GM23338 (cell line): ENCODE data around the gene SERF2. TPM values are rescaled to one million over a fixed set of nuclear protein-coding genes. Genes with fewer than 3 reads are reported as not detected.

Source experiments
- ATAC-seq: fragments of 200-7000 bp; cut with Tn5 transposase; 3 replicates; pipeline ENCODE4 v1.9.1; 2020
- DNase-seq: peaks from one replicate; pipeline ENCODE4 v3.0.0-alpha.2; 2015; ENCODE audit warnings: low spot score
- H2AFZ ChIP-seq: fragments of 200-600 bp; sonication (generic); 2 replicates; pipeline ENCODE4 v1.8.0; 2016; ENCODE audit warnings: antibody characterized with exemption, mild to moderate bottlenecking, moderate library complexity
- H3F3A ChIP-seq: fragments of 200-600 bp; sonication (generic); replicated peaks from 2 replicates; pipeline ENCODE4 v1.8.0; 2017; ENCODE audit warnings: antibody characterized with exemption, mixed run types, low read depth
- H3K27ac ChIP-seq: fragments of 200-600 bp; sonication (generic); 2 replicates; pipeline ENCODE4 v1.6.1; 2016; ENCODE audit warnings: low read depth
- H3K27me3 ChIP-seq: fragments of 200-600 bp; sonication (generic); 2 replicates; pipeline ENCODE4 v1.8.0; 2016; ENCODE audit warnings: mild to moderate bottlenecking, mixed run types, moderate library complexity; ENCODE audit not compliant: insufficient read depth
- H3K36me3 ChIP-seq: fragments of 200-600 bp; sonication (generic); 2 replicates; pipeline ENCODE4 v1.8.0; 2016; ENCODE audit warnings: mild to moderate bottlenecking; ENCODE audit not compliant: insufficient read depth
- H3K4me1 ChIP-seq: fragments of 200-600 bp; sonication (generic); 2 replicates; pipeline ENCODE4 v1.8.0; 2016; ENCODE audit warnings: mild to moderate bottlenecking, moderate library complexity; ENCODE audit not compliant: insufficient read depth
- H3K4me2 ChIP-seq: fragments of 200-600 bp; sonication (generic); 2 replicates; pipeline ENCODE4 v1.7.1; 2017; ENCODE audit warnings: mixed run types
- H3K4me3 ChIP-seq: fragments of 200-600 bp; sonication (generic); 2 replicates; pipeline ENCODE4 v1.6.1; 2016; ENCODE audit warnings: mixed run types
- H3K79me2 ChIP-seq: fragments of 200-600 bp; sonication (generic); replicated peaks from 2 replicates; pipeline ENCODE4 v1.8.0; 2017; ENCODE audit warnings: mild to moderate bottlenecking; ENCODE audit not compliant: insufficient read depth
- H3K9me2 ChIP-seq: fragments of 200-600 bp; sonication (generic); 2 replicates; pipeline ENCODE4 v1.8.0; 2017; ENCODE audit not compliant: insufficient read depth
- H4K20me1 ChIP-seq: fragments of 200-600 bp; sonication (generic); replicated peaks from 2 replicates; pipeline ENCODE4 v1.8.0; 2017; ENCODE audit warnings: mild to moderate bottlenecking; ENCODE audit not compliant: insufficient read depth
- H3K27ac Mint-ChIP-seq: 2 replicates; pipeline ENCODE4 v1.8.0; 2020; ENCODE audit warnings: inconsistent platforms, mild to moderate bottlenecking, moderate library complexity, mixed read lengths
- H3K27me3 Mint-ChIP-seq: 3 replicates; pipeline ENCODE4 v1.8.0; 2022; ENCODE audit warnings: low read depth, mild to moderate bottlenecking, moderate library complexity, mixed read lengths, inconsistent platforms; ENCODE audit not compliant: insufficient read depth, poor library complexity
- H3K36me3 Mint-ChIP-seq: 3 replicates; pipeline ENCODE4 v1.8.0; 2021; ENCODE audit warnings: low read depth, mild to moderate bottlenecking, inconsistent platforms, moderate library complexity, mixed read lengths
- H3K4me1 Mint-ChIP-seq: 3 replicates; pipeline ENCODE4 v1.8.0; 2020; ENCODE audit warnings: mild to moderate bottlenecking, inconsistent platforms, mixed read lengths
- H3K4me3 Mint-ChIP-seq: 3 replicates; pipeline ENCODE4 v1.8.0; 2021; ENCODE audit warnings: moderate library complexity, mild to moderate bottlenecking, inconsistent platforms, mixed read lengths
- H3K9me3 Mint-ChIP-seq: 3 replicates; pipeline ENCODE4 v1.8.0; 2020; ENCODE audit warnings: moderate library complexity, mild to moderate bottlenecking, inconsistent platforms, mixed read lengths
- CREB1 ChIP-seq: fragments of 250-450 bp; sonication (Bioruptor Pico); IDR thresholded peaks from 2 replicates; pipeline ENCODE4 v1.5.0; 2020; ENCODE audit warnings: low read depth, mild to moderate bottlenecking, moderate library complexity
- EZH2 ChIP-seq: fragments of 200-600 bp; sonication (generic); IDR thresholded peaks from one replicate; pipeline ENCODE4 v1.8.0; 2017; ENCODE audit warnings: antibody characterized with exemption, mild to moderate bottlenecking, low read depth; ENCODE audit not compliant: unreplicated experiment
- EZH2phosphoT487 ChIP-seq: fragments of 200-600 bp; sonication (generic); IDR thresholded peaks from one replicate; pipeline ENCODE4 v1.8.1; 2018; ENCODE audit warnings: antibody characterized with exemption; ENCODE audit not compliant: unreplicated experiment
- JUNB ChIP-seq: IDR thresholded peaks from one replicate; pipeline ENCODE4 v1.6.1; 2016; ENCODE audit warnings: antibody characterized with exemption; ENCODE audit not compliant: unreplicated experiment
- NANOG ChIP-seq: IDR thresholded peaks from 2 replicates; pipeline ENCODE4 v1.6.1; 2016; ENCODE audit warnings: antibody characterized with exemption, borderline replicate concordance
- POLR2AphosphoS5 ChIP-seq: IDR thresholded peaks from 2 replicates; pipeline ENCODE4 v1.6.1; 2016; ENCODE audit warnings: antibody characterized with exemption, low read depth
- STAT1 ChIP-seq: IDR thresholded peaks from one replicate; pipeline ENCODE4 v1.6.1; 2016; ENCODE audit warnings: antibody characterized with exemption; ENCODE audit not compliant: unreplicated experiment
- ZNF114 ChIP-seq: fragments of 250-450 bp; sonication (Bioruptor Pico); IDR thresholded peaks from 2 replicates; pipeline ENCODE4 v1.5.0; 2020; ENCODE audit warnings: mild to moderate bottlenecking, moderate library complexity
- ZNF331 ChIP-seq: fragments of 250-450 bp; sonication (Bioruptor Pico); IDR thresholded peaks from 2 replicates; pipeline ENCODE4 v1.5.0; 2020; ENCODE audit warnings: low read depth, mild to moderate bottlenecking, moderate library complexity
- polyA plus RNA-seq: library from polyadenylated mRNA; unstranded; fragments of >200 nt; fragmentation: Nextera tagmentation; extraction: Ambion mirVana; gene quantifications from 2 replicates; pipeline ENCODE4 v1.2.1, GENCODE V29; 2016
- total RNA-seq: library from RNA; depleted of rRNA; stranded (reverse); fragments of >200 nt; shearing (Covaris generic); gene quantifications from 2 replicates; pipeline ENCODE4 v1.2.3, GENCODE V29; 2014
- TF ChIP-seq, protein P1 (sequence below), 2 experiments: fragments of 200-600 bp in 1 of 2; sonication (generic) in 1 of 2; conservative IDR thresholded peaks; 2 replicates each; pipeline versions ENCODE4 v1.5.1 to v1.6.1; 2016 to 2017; ENCODE audit warnings: antibody characterized with exemption in 2 of 2, low read depth in 2 of 2, mild to moderate bottlenecking in 2 of 2, moderate library complexity in 1 of 2
- TF ChIP-seq, protein P2 (sequence below): IDR thresholded peaks from one replicate; pipeline ENCODE4 v1.6.1; 2018; ENCODE audit warnings: antibody characterized with exemption; ENCODE audit not compliant: unreplicated experiment
- TF ChIP-seq, protein P3 (sequence below): IDR thresholded peaks from 2 replicates; pipeline ENCODE4 v1.6.1; 2016; ENCODE audit warnings: antibody characterized with exemption

The SERF2 gene
- total and polyA plus RNA-seq, 2 experiments from 2014 or later, result 460 to 2,602 TPM

DNA sequence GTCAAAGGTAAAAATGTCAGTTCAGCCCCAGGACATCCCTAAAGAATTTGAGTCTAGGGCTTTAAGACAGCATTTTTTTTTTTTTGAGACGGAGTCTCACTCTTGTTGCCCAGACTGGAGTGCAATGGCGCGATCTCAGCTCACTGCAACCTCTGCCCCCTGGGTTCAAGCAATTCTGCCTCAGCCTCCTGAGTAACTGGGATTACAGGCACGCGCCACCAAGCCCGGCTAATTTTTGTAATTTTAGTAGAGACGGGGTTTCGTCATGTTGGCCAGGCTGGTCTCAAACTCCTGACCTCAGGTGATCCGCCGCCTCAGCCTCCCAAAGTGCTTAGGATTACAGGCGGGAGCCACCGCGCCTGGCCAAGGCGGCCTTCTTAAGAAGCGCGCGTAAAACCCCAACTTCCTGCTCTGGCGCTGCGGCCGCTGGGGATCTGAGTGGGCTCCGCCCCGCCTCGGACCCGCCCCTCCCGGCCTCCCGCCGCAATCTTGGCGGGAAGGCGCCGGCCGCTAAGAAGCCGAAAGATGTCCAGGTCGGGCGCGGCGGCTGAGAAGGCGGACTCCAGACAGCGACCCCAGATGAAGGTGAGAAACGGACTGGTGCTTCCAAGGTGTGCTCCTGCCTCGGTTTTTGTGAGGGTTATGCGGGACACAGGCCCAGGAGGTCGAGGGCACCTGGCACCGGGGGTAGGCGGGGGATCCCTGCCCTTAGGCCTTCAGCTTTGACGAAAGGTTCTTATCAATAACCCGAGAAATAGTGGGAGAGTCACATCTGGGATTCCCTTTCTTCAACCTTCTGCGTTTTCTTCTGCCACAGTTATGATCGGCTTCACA, 34.6 kb downstream of the SERF2 start, which contains the start of gene WDR76:
TSS of gene WDR76 (plus strand) at position 495 of the 834 bp plus-strand sequence. CDS start at position 526, 31 bp downstream.
- H3K27me3 ChIP-seq, result peaks cover 15% of the 10 kb centered on the region
- peaks cover 28% of the 10 kb centered on the region for H3K36me3 Mint-ChIP-seq
- ATAC-seq (peak; percentile 84), DNase-seq (peak; percentile 97)
- no peaks in the 10 kb centered on the region for H3K4me1 ChIP-seq
- peak within 1 kb of the TSS; percentile 83 for H3K4me3 Mint-ChIP-seq
- H3K4me2 ChIP-seq, result peak within 1 kb of the TSS; percentile 89
- peaks cover 27% of the 10 kb centered on the region for H3K27me3 Mint-ChIP-seq
- peak within 1 kb of the TSS; percentile 69 for H3K4me3 ChIP-seq
- peaks cover 23% of the 10 kb centered on the region for H3K9me3 Mint-ChIP-seq
- no peak within 1 kb of the TSS for H3K27ac Mint-ChIP-seq
- H2AFZ ChIP-seq, result peak within 1 kb of the TSS; percentile 99
- H4K20me1 ChIP-seq, result peaks cover 7% of the 10 kb centered on the region; the same call in 1 of the 2 replicates
- peaks cover 14% of the 10 kb centered on the region for H3F3A ChIP-seq
- peaks cover 25% of the 10 kb centered on the region for H3K79me2 ChIP-seq
- TF ChIP-seq, protein P1, sequence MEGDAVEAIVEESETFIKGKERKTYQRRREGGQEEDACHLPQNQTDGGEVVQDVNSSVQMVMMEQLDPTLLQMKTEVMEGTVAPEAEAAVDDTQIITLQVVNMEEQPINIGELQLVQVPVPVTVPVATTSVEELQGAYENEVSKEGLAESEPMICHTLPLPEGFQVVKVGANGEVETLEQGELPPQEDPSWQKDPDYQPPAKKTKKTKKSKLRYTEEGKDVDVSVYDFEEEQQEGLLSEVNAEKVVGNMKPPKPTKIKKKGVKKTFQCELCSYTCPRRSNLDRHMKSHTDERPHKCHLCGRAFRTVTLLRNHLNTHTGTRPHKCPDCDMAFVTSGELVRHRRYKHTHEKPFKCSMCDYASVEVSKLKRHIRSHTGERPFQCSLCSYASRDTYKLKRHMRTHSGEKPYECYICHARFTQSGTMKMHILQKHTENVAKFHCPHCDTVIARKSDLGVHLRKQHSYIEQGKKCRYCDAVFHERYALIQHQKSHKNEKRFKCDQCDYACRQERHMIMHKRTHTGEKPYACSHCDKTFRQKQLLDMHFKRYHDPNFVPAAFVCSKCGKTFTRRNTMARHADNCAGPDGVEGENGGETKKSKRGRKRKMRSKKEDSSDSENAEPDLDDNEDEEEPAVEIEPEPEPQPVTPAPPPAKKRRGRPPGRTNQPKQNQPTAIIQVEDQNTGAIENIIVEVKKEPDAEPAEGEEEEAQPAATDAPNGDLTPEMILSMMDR (conservative IDR thresholded peaks at IDR 0.05; ENCODE audit: low read depth in 2 of 2), result 0 out of 4 replicates have a peak, but pooled peaks of 1 of the 2 experiments have one; percentile 1
- TF ChIP-seq POLR2AphosphoS5 (peak; percentile 64), ZNF114 (0 out of 2 replicates have a peak, but pooled peaks have one; percentile 59), NANOG (no peak), JUNB (no peak), CREB1 (CRISPR knock-in tag) (no peak)
- H3K4me1 Mint-ChIP-seq, result peaks cover 4% of the 10 kb centered on the region; the same call in 1 of the 3 replicates
- H3K27ac ChIP-seq, result peak within 1 kb of the TSS; percentile 78; the same call in 1 of the 2 replicates
- no peaks in the 10 kb centered on the region; the same call in 1 of the 2 replicates for H3K36me3 ChIP-seq
- H3K9me2 ChIP-seq, result peaks cover 12% of the 10 kb centered on the region

DNA sequence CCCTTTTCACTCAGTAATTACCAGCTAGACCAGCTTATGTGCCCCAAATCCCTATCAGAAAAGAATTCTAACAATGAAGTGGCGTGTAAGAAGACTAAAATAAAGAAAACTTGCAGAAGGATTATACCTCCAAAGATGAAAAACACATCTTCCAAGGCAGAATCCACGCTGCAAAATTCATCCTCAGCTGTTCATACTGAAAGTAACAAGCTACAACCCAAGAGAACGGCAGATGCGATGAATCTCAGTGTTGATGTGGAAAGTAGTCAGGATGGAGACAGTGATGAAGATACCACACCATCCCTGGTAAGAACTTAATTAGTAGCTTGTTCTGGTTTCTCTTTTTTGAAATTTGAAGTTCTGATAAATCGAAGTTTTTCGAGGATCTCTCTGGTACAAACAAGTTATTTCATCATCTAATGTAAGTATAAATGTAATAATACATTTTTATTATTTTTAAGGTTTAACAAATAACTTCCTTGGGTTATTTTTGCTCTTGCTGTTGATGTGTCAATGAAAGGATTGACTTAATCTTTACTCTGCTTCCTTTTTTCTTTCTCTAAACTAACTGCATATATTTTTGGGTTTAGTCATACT, 36.0 kb downstream of the SERF2 start:
- H3K27ac Mint-ChIP-seq, result no peak overlapping the region
- DNase-seq (no peak), ATAC-seq (no peak)
- peaks cover 11% of the 10 kb centered on the region for H3K79me2 ChIP-seq
- peak overlapping the region; percentile 78 for H3K27ac ChIP-seq
- H3K9me2 ChIP-seq, result peaks cover 12% of the 10 kb centered on the region
- peak overlapping the region; percentile 69; the same call in 1 of the 2 replicates for H3K4me3 ChIP-seq
- 0 out of 2 replicates have a peak, but pooled peaks cover 4% of the 10 kb centered on the region for H4K20me1 ChIP-seq
- peak overlapping the region; percentile 41; the same call in 1 of the 2 replicates for H3K4me2 ChIP-seq
- no peak overlapping the region for H2AFZ ChIP-seq
- peak overlapping the region; percentile 83 for H3K4me3 Mint-ChIP-seq
- peaks cover 23% of the 10 kb centered on the region for H3K9me3 Mint-ChIP-seq
- H3K27me3 ChIP-seq, result peaks cover 15% of the 10 kb centered on the region
- peaks cover 4% of the 10 kb centered on the region; the same call in 1 of the 2 replicates for H3K36me3 ChIP-seq
- H3K4me1 ChIP-seq, result no peaks in the 10 kb centered on the region
- H3K36me3 Mint-ChIP-seq, result peaks cover 26% of the 10 kb centered on the region
- H3K4me1 Mint-ChIP-seq, result peaks cover 4% of the 10 kb centered on the region; the same call in 1 of the 3 replicates
- peaks cover 27% of the 10 kb centered on the region for H3K27me3 Mint-ChIP-seq
- peaks cover 14% of the 10 kb centered on the region for H3F3A ChIP-seq
- TF ChIP-seq STAT1 (no peak), POLR2AphosphoS5 (no peak), CREB1 (CRISPR knock-in tag) (no peak), ZNF114 (no peak), EZH2phosphoT487 (no peak), ZNF331 (no peak), NANOG (no peak), EZH2 (no peak), JUNB (no peak)
- TF ChIP-seq, protein P2, sequence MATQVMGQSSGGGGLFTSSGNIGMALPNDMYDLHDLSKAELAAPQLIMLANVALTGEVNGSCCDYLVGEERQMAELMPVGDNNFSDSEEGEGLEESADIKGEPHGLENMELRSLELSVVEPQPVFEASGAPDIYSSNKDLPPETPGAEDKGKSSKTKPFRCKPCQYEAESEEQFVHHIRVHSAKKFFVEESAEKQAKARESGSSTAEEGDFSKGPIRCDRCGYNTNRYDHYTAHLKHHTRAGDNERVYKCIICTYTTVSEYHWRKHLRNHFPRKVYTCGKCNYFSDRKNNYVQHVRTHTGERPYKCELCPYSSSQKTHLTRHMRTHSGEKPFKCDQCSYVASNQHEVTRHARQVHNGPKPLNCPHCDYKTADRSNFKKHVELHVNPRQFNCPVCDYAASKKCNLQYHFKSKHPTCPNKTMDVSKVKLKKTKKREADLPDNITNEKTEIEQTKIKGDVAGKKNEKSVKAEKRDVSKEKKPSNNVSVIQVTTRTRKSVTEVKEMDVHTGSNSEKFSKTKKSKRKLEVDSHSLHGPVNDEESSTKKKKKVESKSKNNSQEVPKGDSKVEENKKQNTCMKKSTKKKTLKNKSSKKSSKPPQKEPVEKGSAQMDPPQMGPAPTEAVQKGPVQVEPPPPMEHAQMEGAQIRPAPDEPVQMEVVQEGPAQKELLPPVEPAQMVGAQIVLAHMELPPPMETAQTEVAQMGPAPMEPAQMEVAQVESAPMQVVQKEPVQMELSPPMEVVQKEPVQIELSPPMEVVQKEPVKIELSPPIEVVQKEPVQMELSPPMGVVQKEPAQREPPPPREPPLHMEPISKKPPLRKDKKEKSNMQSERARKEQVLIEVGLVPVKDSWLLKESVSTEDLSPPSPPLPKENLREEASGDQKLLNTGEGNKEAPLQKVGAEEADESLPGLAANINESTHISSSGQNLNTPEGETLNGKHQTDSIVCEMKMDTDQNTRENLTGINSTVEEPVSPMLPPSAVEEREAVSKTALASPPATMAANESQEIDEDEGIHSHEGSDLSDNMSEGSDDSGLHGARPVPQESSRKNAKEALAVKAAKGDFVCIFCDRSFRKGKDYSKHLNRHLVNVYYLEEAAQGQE, result no peak
- TF ChIP-seq, protein P3, sequence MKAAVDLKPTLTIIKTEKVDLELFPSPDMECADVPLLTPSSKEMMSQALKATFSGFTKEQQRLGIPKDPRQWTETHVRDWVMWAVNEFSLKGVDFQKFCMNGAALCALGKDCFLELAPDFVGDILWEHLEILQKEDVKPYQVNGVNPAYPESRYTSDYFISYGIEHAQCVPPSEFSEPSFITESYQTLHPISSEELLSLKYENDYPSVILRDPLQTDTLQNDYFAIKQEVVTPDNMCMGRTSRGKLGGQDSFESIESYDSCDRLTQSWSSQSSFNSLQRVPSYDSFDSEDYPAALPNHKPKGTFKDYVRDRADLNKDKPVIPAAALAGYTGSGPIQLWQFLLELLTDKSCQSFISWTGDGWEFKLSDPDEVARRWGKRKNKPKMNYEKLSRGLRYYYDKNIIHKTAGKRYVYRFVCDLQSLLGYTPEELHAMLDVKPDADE, result no peak
- TF ChIP-seq, protein P1 (conservative IDR thresholded peaks at IDR 0.05; ENCODE audit: low read depth in 2 of 2), result no peak
